Prostate gland (tissue), 2 donors: Measurements from ENCODE around the gene CDR2. TPM values are rescaled to one million over a fixed set of nuclear protein-coding genes. Genes with fewer than 3 reads are reported as not detected.

Source experiments
- DNase-seq: peaks from one replicate; pipeline ENCODE4 v3.0.0-alpha.2; 2019; ENCODE audit warnings: low spot score
- H3K27ac ChIP-seq, 2 donors: fragments of 200-600 bp; sonication (generic); 2 replicates each; pipeline ENCODE4 v1.5.1; 2017 to 2019
- H3K27me3 ChIP-seq: fragments of 200-600 bp; sonication (generic); replicated peaks from 2 replicates; pipeline ENCODE4 v1.5.1; 2019; ENCODE audit not compliant: insufficient read depth
- H3K36me3 ChIP-seq, 2 donors: fragments of 200-600 bp; sonication (generic); 1 replicate in 1 of 2; 2 replicates in 1 of 2; pipeline versions ENCODE4 v1.5.1 to v1.8.1; 2017 to 2019
- H3K4me1 ChIP-seq: fragments of 200-600 bp; sonication (generic); replicated peaks from 2 replicates; pipeline ENCODE4 v1.5.1; 2019
- H3K4me3 ChIP-seq, 2 donors: fragments of 200-600 bp; sonication (generic); 2 replicates each; pipeline ENCODE4 v1.5.1; 2017 to 2019
- H3K9me3 ChIP-seq: fragments of 200-600 bp; sonication (generic); 2 replicates; pipeline ENCODE4 v1.5.1; 2017
- CTCF ChIP-seq, 4 experiments: fragments of 200-600 bp in 2 of 4; fragments of 450-650 bp in 2 of 4; sonication (generic) in 2 of 4; IDR thresholded peaks; 1 replicate in 3 of 4; 2 replicates in 1 of 4; pipeline ENCODE4 v1.5.1; 2016 to 2019; ENCODE audit warnings: antibody characterized with exemption in 4 of 4, mild to moderate bottlenecking in 2 of 4, moderate library complexity in 2 of 4
- POLR2A ChIP-seq: fragments of 450-650 bp; IDR thresholded peaks from one replicate; pipeline ENCODE4 v1.6.1; 2016; ENCODE audit warnings: antibody characterized with exemption, mild to moderate bottlenecking
- POLR2AphosphoS5 ChIP-seq: sonication (generic); formaldehyde crosslinking; IDR thresholded peaks from one replicate; pipeline ENCODE4 v1.6.1; 2017; ENCODE audit warnings: antibody characterized with exemption
- WGBS: methylation state at CpG from one replicate; pipeline ENCODE4 v1.1.5; 2018; 5-methylcytosine and 5-hydroxymethylcytosine counted together
- intact Hi-C: fragments of 100-400 bp; cut with DNase I; formaldehyde crosslinking; loops from one replicate; pipeline ENCODE4 v1.14.2; 2022
- total RNA-seq, 2 donors: library from RNA; depleted of rRNA; stranded (reverse); fragments of >200 nt; gene quantifications; one replicate each; pipeline ENCODE4 v1.1.0, GENCODE V29; 2016

Gene CDR2
- total RNA-seq, 2 donors from 2014 or later = 24.5 to 31.9 TPM

- TF ChIP-seq CTCF (IDR thresholded peaks at IDR 0.05) (no peak), POLR2AphosphoS5 (no peak), POLR2A (no peak)
- H3K36me3 ChIP-seq = no peaks in the 10 kb centered on the region
- no peak overlapping the region for H3K4me3 ChIP-seq
- no peak for DNase-seq
- no peaks in the 10 kb centered on the region for H3K27me3 ChIP-seq
- intact Hi-C loops = loop anchor here (10.0 kb wide), 1 partner anchor 281 kb away; no protein-coding TSS in a partner anchor
- no peaks in the 10 kb centered on the region for H3K9me3 ChIP-seq
- no peaks in the 10 kb centered on the region for H3K4me1 ChIP-seq
- H3K27ac ChIP-seq = no peak overlapping the region
- WGBS = 95% methylated on average over 1 of the region's 1 CpG
These were observed 19.7 kb upstream of the CDR2 start for GRCh38 chr16:22394121-22394520.

GRCh38 chr16:22388101-22388644 lies 13.8 kb upstream of the CDR2 start:
- no peak overlapping the region for H3K4me3 ChIP-seq
- TF ChIP-seq POLR2A (no peak), CTCF (IDR thresholded peaks at IDR 0.05) (no peak), POLR2AphosphoS5 (no peak)
- no peaks in the 10 kb centered on the region for H3K36me3 ChIP-seq
- WGBS = 52% methylated on average over 3 of the region's 3 CpGs
- no peak for DNase-seq
- peaks cover 3% of the 10 kb centered on the region for H3K4me1 ChIP-seq
- H3K9me3 ChIP-seq = no peaks in the 10 kb centered on the region
- no peaks in the 10 kb centered on the region for H3K27me3 ChIP-seq
- no peak overlapping the region for H3K27ac ChIP-seq
- intact Hi-C loops = loop anchor here (2.0 kb wide), 1 partner anchor 19 kb away; no protein-coding TSS in a partner anchor

DNA sequence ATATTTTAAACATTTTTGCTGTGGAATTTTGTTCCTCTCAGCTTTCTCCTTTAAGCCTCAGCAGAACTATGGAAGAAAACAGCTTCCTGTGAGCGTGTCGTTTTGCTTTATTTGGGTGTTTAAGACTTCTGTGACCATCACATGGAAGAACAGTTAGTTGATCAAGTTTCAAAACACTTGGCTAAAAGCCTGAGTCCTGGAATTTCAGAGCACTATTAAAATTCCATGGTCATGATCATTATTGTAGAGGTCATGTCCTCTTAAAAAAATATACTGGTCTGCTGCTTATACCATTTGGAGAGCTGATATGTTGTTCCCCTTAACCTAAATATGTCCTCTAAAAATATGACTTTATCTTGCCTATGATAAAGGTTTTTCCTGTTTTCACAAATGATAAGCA lies 12.6 kb upstream of the CDR2 start:
- TF ChIP-seq POLR2A = no peak
- peak; percentile 77 for TF ChIP-seq POLR2AphosphoS5
- TF ChIP-seq CTCF (IDR thresholded peaks at IDR 0.05) = no peak
- H3K4me3 ChIP-seq = no peak overlapping the region
- WGBS = 15% methylated on average over 2 of the region's 2 CpGs
- no peaks in the 10 kb centered on the region for H3K36me3 ChIP-seq
- H3K27me3 ChIP-seq = no peaks in the 10 kb centered on the region
- peak overlapping the region; percentile 54 to 64 for H3K27ac ChIP-seq
- H3K4me1 ChIP-seq = peaks cover 3% of the 10 kb centered on the region
- H3K9me3 ChIP-seq = no peaks in the 10 kb centered on the region
- intact Hi-C loops = no loop called here
- DNase-seq = peak; percentile 26

DNA sequence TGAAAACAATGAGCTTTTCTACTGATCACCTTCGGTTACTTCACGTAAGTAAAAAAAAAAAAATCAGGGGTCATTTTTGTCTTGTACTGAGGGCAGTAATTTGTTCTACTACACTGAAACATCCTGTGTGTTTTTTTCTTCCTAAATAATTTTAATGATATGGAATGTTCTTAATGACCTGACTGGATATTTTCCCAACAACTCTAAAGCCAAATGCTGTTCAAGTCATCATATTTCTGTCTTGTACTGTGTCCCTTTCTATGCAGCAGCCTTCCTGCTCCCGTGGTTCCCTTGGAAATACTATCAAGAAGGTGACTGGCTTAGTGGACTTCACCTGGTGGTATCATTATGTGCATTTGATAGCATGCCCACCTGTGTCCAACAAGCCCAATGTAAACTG lies 10.8 kb upstream of the CDR2 start:
- TF ChIP-seq CTCF (IDR thresholded peaks at IDR 0.05) (no peak), POLR2A (no peak), POLR2AphosphoS5 (no peak)
- 78% methylated on average over 3 of the region's 3 CpGs for WGBS
- H3K27ac ChIP-seq = no peak overlapping the region
- intact Hi-C loops = no loop called here
- no peaks in the 10 kb centered on the region for H3K27me3 ChIP-seq
- peaks cover 3% of the 10 kb centered on the region for H3K4me1 ChIP-seq
- no peaks in the 10 kb centered on the region for H3K36me3 ChIP-seq
- no peak overlapping the region for H3K4me3 ChIP-seq
- DNase-seq = no peak
- H3K9me3 ChIP-seq = no peaks in the 10 kb centered on the region

GRCh38 chr16:22383827-22384226 lies 9.4 kb upstream of the CDR2 start:
- Histone ChIP-seq H3K9me3 (no peaks in the 10 kb centered on the region), H3K27ac (no peak overlapping the region), H3K4me1 (peaks cover 3% of the 10 kb centered on the region), H3K36me3 (no peaks in the 10 kb centered on the region), H3K4me3 (no peak overlapping the region), H3K27me3 (no peaks in the 10 kb centered on the region)
- DNase-seq = no peak
- intact Hi-C loops = no loop called here
- no peak for TF ChIP-seq POLR2AphosphoS5
- TF ChIP-seq CTCF (IDR thresholded peaks at IDR 0.05) = no peak
- no peak for TF ChIP-seq POLR2A
- WGBS = 90% methylated on average over 3 of the region's 3 CpGs
